HG03039 (cell line): ENCODE measurements around the gene MAN2A2.
A peak's percentile ranks its signal among the peaks of the same experiment; 100 is the strongest.
"Not testable (repeated sequence)": the region's sequence is repeated elsewhere in the genome, so short reads cannot be mapped to it uniquely, and the experiment has no call there.

Experiments
- ATAC-seq: cut with Tn5 transposase; IDR thresholded peaks from one replicate; pipeline ENCODE4 v1.9.1; 2021; ENCODE audit warnings: mild to moderate bottlenecking, moderate library complexity; ENCODE audit not compliant: unreplicated experiment

Gene MAN2A2

GRCh38 chr15:90883526-90883975, 19.6 kb upstream of the MAN2A2 start:
- ATAC-seq, result no peak

GRCh38 chr15:90883976-90884718, 19.0 kb upstream of the MAN2A2 start, which contains the start of gene FES:
FES (plus strand) TSS chr15:90884504; CDS start chr15:90885046, 542 bp downstream.
- ATAC-seq, result no peak

GRCh38 chr15:90884719-90885431, 18.2 kb upstream of the MAN2A2 start:
- no peak for ATAC-seq

- peak; percentile 45 for ATAC-seq
Observed at GRCh38 chr15:90885432-90886290, 17.4 kb upstream of the MAN2A2 start.

- no peak for ATAC-seq
Observed at GRCh38 chr15:90886291-90886614, 16.8 kb upstream of the MAN2A2 start.

- no peak for ATAC-seq
Observed at GRCh38 chr15:90887037-90887481, 16.0 kb upstream of the MAN2A2 start.

- ATAC-seq, result no peak
Observed at GRCh38 chr15:90889313-90889730, 13.8 kb upstream of the MAN2A2 start.

GRCh38 chr15:90889736-90890456, 13.2 kb upstream of the MAN2A2 start:
- ATAC-seq, result no peak

GRCh38 chr15:90890839-90891238, 12.3 kb upstream of the MAN2A2 start:
- ATAC-seq, result no peak

- ATAC-seq, result no peak
Observed at GRCh38 chr15:90891346-90891949, 11.7 kb upstream of the MAN2A2 start.

GRCh38 chr15:90892023-90892422, 11.1 kb upstream of the MAN2A2 start:
- no peak for ATAC-seq

- no peak for ATAC-seq
Observed at GRCh38 chr15:90892498-90893174, 10.5 kb upstream of the MAN2A2 start.

- no peak for ATAC-seq
Observed at GRCh38 chr15:90893175-90894090, 9.7 kb upstream of the MAN2A2 start.

- no peak for ATAC-seq
Observed at GRCh38 chr15:90895571-90896117, 7.5 kb upstream of the MAN2A2 start.

- ATAC-seq, result not testable (repeated sequence)
Observed at GRCh38 chr15:90897131-90897655, 5.9 kb upstream of the MAN2A2 start.

- no peak for ATAC-seq
Observed at GRCh38 chr15:90901175-90902039, 1.7 kb upstream of the MAN2A2 start.
